IgD-negative memory B cell (primary cell): Measurements from ENCODE around the gene CAND1. TPM values are rescaled to one million over a fixed set of nuclear protein-coding genes. Genes with fewer than 3 reads are reported as not detected.

Experiments used
- H3K27ac Mint-ChIP-seq, 3 donors: one replicate each; pipeline ENCODE4 v1.8.0; 2020 to 2022; ENCODE audit warnings: mild to moderate bottlenecking in 3 of 3, mixed read lengths in 3 of 3, moderate library complexity in 1 of 3
- H3K27me3 Mint-ChIP-seq: one replicate; pipeline ENCODE4 v1.8.0; 2021; ENCODE audit warnings: mixed read lengths
- H3K36me3 Mint-ChIP-seq: one replicate; pipeline ENCODE4 v1.8.0; 2020; ENCODE audit warnings: mild to moderate bottlenecking, mixed read lengths
- H3K4me1 Mint-ChIP-seq, 3 donors: one replicate each; pipeline ENCODE4 v1.8.0; 2020 to 2022; ENCODE audit warnings: mixed read lengths in 3 of 3, mild to moderate bottlenecking in 1 of 3
- H3K4me3 Mint-ChIP-seq, 4 donors: one replicate each; pipeline ENCODE4 v1.8.0; 2020 to 2022; ENCODE audit warnings: mild to moderate bottlenecking in 4 of 4, mixed read lengths in 4 of 4, moderate library complexity in 3 of 4
- H3K9me3 Mint-ChIP-seq, 3 donors: one replicate each; pipeline ENCODE4 v1.8.0; 2020 to 2021; ENCODE audit warnings: mixed read lengths in 3 of 3, mild to moderate bottlenecking in 1 of 3
- polyA plus RNA-seq: library from polyadenylated mRNA; unstranded; fragments of 300-500 nt; fragmentation: Illumina TruSeq; gene quantifications from one replicate; pipeline ENCODE4 v1.2.3, GENCODE V29; 2021

Gene CAND1
- polyA plus RNA-seq, 1 donor from 2014 or later, result 49.0 TPM

DNA sequence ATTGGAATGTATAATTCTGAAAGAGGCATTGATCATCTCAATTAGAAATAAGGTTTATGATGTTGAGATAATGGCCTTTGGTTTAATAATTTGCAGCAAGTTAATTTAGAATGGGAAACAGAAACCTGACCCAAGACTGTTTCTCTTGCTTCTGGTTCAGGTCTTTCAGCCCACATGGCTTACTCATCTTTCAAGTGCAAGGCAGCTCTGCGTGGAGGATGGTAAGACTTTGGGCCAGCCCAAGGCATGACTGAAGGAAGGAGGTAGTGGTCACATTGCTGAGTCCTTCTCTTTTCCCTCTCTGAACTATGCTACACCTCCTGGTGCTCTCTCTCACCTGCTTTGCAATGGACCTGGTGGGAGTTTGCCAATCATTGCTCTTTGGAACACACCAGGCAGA lies 98.7 kb downstream of the CAND1 start:
- Mint-ChIP-seq H3K4me1 (peaks cover 0 to 3% (median 0%) of the 10 kb centered on the region in 3 donors), H3K27ac (no peak overlapping the region), H3K36me3 (peaks cover 2% of the 10 kb centered on the region), H3K27me3 (no peaks in the 10 kb centered on the region), H3K4me3 (no peak overlapping the region), H3K9me3 (peaks cover 2 to 4% (median 3%) of the 10 kb centered on the region in 3 donors)
